Upper lobe of right lung (tissue), 1 donor: ENCODE data around the gene NF1. TPM values are rescaled to one million over a fixed set of nuclear protein-coding genes. Genes with fewer than 3 reads are reported as not detected.

ENCODE experiments used
- ATAC-seq: fragments of 200-7000 bp; cut with Tn5 transposase; one replicate; pipeline ENCODE4 v1.9.1; 2020; ENCODE audit warnings: mild to moderate bottlenecking, moderate library complexity
- DNase-seq: peaks from one replicate; pipeline ENCODE4 v3.0.0-alpha.2; 2020
- H3K27ac ChIP-seq: fragments of 200-600 bp; one replicate; pipeline ENCODE4 v1.8.0; 2022
- H3K27me3 ChIP-seq: fragments of 200-600 bp; one replicate; pipeline ENCODE4 v1.8.0; 2022; ENCODE audit warnings: mild to moderate bottlenecking
- H3K36me3 ChIP-seq: fragments of 200-600 bp; one replicate; pipeline ENCODE4 v1.8.0; 2022
- H3K4me1 ChIP-seq: fragments of 200-600 bp; one replicate; pipeline ENCODE4 v1.8.0; 2022
- H3K4me3 ChIP-seq: fragments of 200-600 bp; one replicate; pipeline ENCODE4 v1.8.0; 2022; ENCODE audit warnings: mild to moderate bottlenecking
- H3K9me3 ChIP-seq: fragments of 200-600 bp; one replicate; pipeline ENCODE4 v1.8.0; 2022
- intact Hi-C: fragments of 100-400 bp; cut with DNase I; formaldehyde crosslinking; loops from one replicate; pipeline ENCODE4 v1.11.0; 2022
- total RNA-seq: library from RNA; stranded (reverse); fragmentation: NEBNext Ultra II Directional; extraction: Animal tissue kit (Norgen Biotek cat#: 25700); gene quantifications from one replicate; pipeline ENCODE4 v1.2.1, GENCODE V29; 2021
- TF ChIP-seq, protein P1 (sequence below): fragments of 200-600 bp; IDR thresholded peaks from one replicate; pipeline ENCODE4 v1.8.0; 2022; ENCODE audit warnings: antibody characterized with exemption
- donor health status: DM: no; HTN: yes; CAD: no; lungs with severe emphysema.

Gene NF1
- total RNA-seq, 1 donor from 2014 or later: 61.6 TPM

- DNase-seq (no peak), ATAC-seq (no peak)
- no peaks in the 10 kb centered on the region for H3K4me1 ChIP-seq
- intact Hi-C loops: no loop called here
- no peaks in the 10 kb centered on the region for H3K9me3 ChIP-seq
- no peak overlapping the region for H3K27ac ChIP-seq
- peaks cover 43% of the 10 kb centered on the region for H3K36me3 ChIP-seq
- no peaks in the 10 kb centered on the region for H3K27me3 ChIP-seq
- no peak overlapping the region for H3K4me3 ChIP-seq
- TF ChIP-seq, protein P1, sequence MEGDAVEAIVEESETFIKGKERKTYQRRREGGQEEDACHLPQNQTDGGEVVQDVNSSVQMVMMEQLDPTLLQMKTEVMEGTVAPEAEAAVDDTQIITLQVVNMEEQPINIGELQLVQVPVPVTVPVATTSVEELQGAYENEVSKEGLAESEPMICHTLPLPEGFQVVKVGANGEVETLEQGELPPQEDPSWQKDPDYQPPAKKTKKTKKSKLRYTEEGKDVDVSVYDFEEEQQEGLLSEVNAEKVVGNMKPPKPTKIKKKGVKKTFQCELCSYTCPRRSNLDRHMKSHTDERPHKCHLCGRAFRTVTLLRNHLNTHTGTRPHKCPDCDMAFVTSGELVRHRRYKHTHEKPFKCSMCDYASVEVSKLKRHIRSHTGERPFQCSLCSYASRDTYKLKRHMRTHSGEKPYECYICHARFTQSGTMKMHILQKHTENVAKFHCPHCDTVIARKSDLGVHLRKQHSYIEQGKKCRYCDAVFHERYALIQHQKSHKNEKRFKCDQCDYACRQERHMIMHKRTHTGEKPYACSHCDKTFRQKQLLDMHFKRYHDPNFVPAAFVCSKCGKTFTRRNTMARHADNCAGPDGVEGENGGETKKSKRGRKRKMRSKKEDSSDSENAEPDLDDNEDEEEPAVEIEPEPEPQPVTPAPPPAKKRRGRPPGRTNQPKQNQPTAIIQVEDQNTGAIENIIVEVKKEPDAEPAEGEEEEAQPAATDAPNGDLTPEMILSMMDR: no peak
Measured at GRCh38 chr17:31364012-31364411, 269.2 kb downstream of the NF1 start.

DNA sequence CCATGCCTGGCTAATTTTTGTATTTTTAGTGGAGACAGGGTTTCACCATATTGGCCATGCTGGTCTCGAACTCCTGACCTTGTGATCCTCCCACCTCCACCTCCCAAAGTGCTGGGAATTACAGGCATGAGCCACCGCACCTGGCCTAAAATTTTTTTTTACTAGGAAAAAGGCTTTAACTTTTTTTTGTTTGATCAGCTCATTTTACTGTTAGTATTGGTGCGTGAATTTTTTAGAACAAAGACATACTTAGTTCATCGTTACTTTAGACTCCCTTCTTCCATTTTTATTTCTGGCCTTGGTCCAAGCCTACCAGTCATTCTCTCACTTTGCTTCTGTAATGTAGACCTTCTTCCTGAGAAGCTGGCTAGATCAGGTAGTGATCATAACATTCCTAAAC is 271.3 kb downstream of the NF1 start:
- Histone ChIP-seq H3K36me3 (peaks cover 28% of the 10 kb centered on the region), H3K27ac (no peak overlapping the region), H3K4me3 (no peak overlapping the region), H3K4me1 (no peaks in the 10 kb centered on the region), H3K27me3 (no peaks in the 10 kb centered on the region), H3K9me3 (no peaks in the 10 kb centered on the region)
- intact Hi-C loops: no loop called here
- DNase-seq (no peak), ATAC-seq (no peak)
- TF ChIP-seq, protein P1: no peak

- intact Hi-C loops: no loop called here
- H3K4me3 ChIP-seq: no peak overlapping the region
- peaks cover 11% of the 10 kb centered on the region for H3K4me1 ChIP-seq
- no peak overlapping the region for H3K27ac ChIP-seq
- DNase-seq (no peak), ATAC-seq (no peak)
- H3K36me3 ChIP-seq: peaks cover 25% of the 10 kb centered on the region
- no peaks in the 10 kb centered on the region for H3K9me3 ChIP-seq
- H3K27me3 ChIP-seq: no peaks in the 10 kb centered on the region
- TF ChIP-seq, protein P1: no peak
Measured at GRCh38 chr17:31369266-31369665, 274.5 kb downstream of the NF1 start.

DNA sequence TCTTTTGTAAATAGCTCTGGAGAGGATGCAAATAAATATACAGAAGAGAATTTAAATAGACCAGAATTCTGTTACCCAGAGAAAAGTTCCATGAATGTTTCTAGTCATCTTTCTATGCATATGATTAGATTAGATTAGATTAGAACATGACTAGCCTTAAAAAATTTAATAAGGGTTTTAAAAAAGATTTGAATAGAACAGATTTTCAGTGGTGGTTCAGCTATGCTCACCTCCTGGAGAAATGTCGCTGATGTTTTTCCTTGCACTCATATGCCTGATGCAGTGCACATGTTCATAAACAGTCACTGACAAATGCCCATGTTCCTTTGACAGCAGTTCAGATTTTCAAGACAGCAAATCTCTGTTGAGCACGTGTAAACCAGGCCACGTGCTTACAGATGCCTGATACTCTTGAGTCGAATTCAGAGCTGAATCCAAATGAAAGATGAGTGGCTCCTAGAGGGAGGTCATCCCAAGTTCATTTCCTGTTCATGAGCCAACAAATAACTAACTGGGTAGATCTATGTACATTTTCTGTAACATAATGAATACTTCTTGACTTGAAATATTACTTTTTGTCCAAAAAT is 276.8 kb downstream of the NF1 start:
- Histone ChIP-seq H3K27me3 (no peaks in the 10 kb centered on the region), H3K4me3 (no peak overlapping the region), H3K4me1 (peaks cover 11% of the 10 kb centered on the region), H3K36me3 (peaks cover 32% of the 10 kb centered on the region), H3K9me3 (no peaks in the 10 kb centered on the region), H3K27ac (no peak overlapping the region)
- no peak for DNase-seq
- TF ChIP-seq, protein P1: no peak
- intact Hi-C loops: no loop called here
- no peak for ATAC-seq

DNA sequence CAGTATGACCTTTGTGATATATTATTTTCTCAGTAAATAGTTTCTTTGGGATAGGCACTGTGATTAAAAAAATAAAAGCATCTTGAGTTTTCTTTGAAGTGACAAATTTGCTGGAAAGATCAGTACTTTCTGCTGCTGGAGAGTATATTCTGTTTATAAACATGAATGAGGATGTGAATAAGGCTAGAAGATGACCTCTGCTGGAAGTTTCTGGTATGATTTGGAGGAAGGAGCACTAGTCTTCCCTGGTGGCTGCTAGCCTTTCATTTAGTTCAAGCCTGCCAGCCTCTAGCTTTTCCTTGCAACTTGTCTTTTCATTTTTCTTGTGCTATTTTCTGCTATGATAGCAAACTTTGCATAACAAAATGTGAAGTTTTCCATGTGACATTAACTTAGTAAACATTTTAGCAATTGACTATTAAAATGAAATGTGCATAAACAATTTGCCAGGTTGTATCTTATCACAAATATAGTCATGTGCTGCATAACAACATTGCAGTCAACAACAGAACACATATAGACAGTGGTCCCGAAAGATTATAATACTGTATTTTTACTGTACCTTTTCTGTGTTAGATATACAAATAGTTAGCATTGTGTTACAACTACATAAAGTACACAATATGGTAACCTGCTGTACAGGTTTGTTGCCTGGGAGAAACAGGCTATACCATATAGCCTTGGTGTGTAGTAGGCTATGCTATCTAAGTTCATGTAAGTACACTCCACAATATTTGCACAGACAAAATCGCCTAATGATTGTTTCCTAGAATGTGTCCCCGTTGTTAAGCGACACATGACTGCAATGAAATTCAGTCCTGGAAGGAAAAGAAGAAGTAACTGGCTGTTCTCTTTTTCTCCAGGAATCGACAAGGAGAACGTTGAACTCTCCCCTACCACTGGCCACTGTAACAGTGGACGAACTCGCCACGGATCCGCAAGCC is 278.6 kb downstream of the NF1 start:
- Histone ChIP-seq H3K36me3 (peaks cover 22% of the 10 kb centered on the region), H3K27me3 (no peaks in the 10 kb centered on the region), H3K27ac (no peak overlapping the region), H3K9me3 (no peaks in the 10 kb centered on the region), H3K4me3 (no peak overlapping the region), H3K4me1 (peaks cover 11% of the 10 kb centered on the region)
- peak; percentile 88 for ATAC-seq
- intact Hi-C loops: no loop called here
- DNase-seq: no peak
- TF ChIP-seq, protein P1: peak; percentile 62
